Progenitor cell of endocrine pancreas (in vitro differentiated cells): ENCODE data around the gene VPS13C. TPM values are rescaled to one million over a fixed set of nuclear protein-coding genes. Genes with fewer than 3 reads are reported as not detected.

Experiments used
- DNase-seq: peaks from one replicate; pipeline ENCODE4 v3.0.0; 2021; ENCODE audit warnings: low spot score; ENCODE audit not compliant: unreplicated experiment
- H3K27ac Mint-ChIP-seq: 2 replicates; pipeline ENCODE4 v1.8.0; 2021; ENCODE audit warnings: mild to moderate bottlenecking, moderate library complexity, mixed read lengths
- H3K27me3 Mint-ChIP-seq: 2 replicates; pipeline ENCODE4 v1.8.0; 2021; ENCODE audit warnings: mixed read lengths
- H3K36me3 Mint-ChIP-seq: 2 replicates; pipeline ENCODE4 v1.8.0; 2022; ENCODE audit warnings: mixed read lengths; ENCODE audit not compliant: insufficient read depth
- H3K4me1 Mint-ChIP-seq: 2 replicates; pipeline ENCODE4 v1.8.0; 2021; ENCODE audit warnings: low read depth, mixed read lengths
- H3K4me3 Mint-ChIP-seq: 2 replicates; pipeline ENCODE4 v1.8.0; 2021; ENCODE audit warnings: low read depth, mild to moderate bottlenecking, moderate library complexity, mixed read lengths
- H3K9me3 Mint-ChIP-seq: 2 replicates; pipeline ENCODE4 v1.8.0; 2021; ENCODE audit warnings: low read depth, mixed read lengths
- CTCF ChIP-seq: fragments of 200-600 bp; sonication (generic); IDR thresholded peaks from one replicate; pipeline ENCODE4 v1.5.0; 2021; ENCODE audit warnings: antibody characterized with exemption, mild to moderate bottlenecking; ENCODE audit not compliant: unreplicated experiment
- total RNA-seq: library from RNA; stranded (reverse); gene quantifications from 2 replicates; pipeline ENCODE4 v1.2.1, GENCODE V29; 2021

The VPS13C gene
- total RNA-seq, 1 donor from 2014 or later, result 47.7 TPM

GRCh38 chr15:62058327-62059028 lies 1.8 kb downstream of the VPS13C start:
- no peak for DNase-seq
- H3K4me3 Mint-ChIP-seq, result peak overlapping the region; percentile 53
- no peak for TF ChIP-seq CTCF
- H3K27ac Mint-ChIP-seq, result no peak overlapping the region
- H3K36me3 Mint-ChIP-seq, result peaks cover 2% of the 10 kb centered on the region
- peaks cover 24% of the 10 kb centered on the region for H3K27me3 Mint-ChIP-seq
- no peaks in the 10 kb centered on the region for H3K9me3 Mint-ChIP-seq
- peaks cover 21% of the 10 kb centered on the region for H3K4me1 Mint-ChIP-seq

- Mint-ChIP-seq H3K36me3 (peaks cover 2% of the 10 kb centered on the region), H3K9me3 (no peaks in the 10 kb centered on the region), H3K27me3 (peaks cover 14% of the 10 kb centered on the region), H3K4me1 (peaks cover 24% of the 10 kb centered on the region), H3K27ac (no peak overlapping the region), H3K4me3 (no peak overlapping the region)
- no peak for TF ChIP-seq CTCF
- DNase-seq, result no peak
Measured at GRCh38 chr15:62057341-62057980, 2.8 kb downstream of the VPS13C start.

GRCh38 chr15:62054979-62055378 lies 5.3 kb downstream of the VPS13C start:
- no peaks in the 10 kb centered on the region for H3K27me3 Mint-ChIP-seq
- no peak for DNase-seq
- H3K27ac Mint-ChIP-seq, result no peak overlapping the region
- no peak for TF ChIP-seq CTCF
- no peak overlapping the region for H3K4me3 Mint-ChIP-seq
- peaks cover 21% of the 10 kb centered on the region for H3K4me1 Mint-ChIP-seq
- H3K36me3 Mint-ChIP-seq, result peaks cover 2% of the 10 kb centered on the region
- H3K9me3 Mint-ChIP-seq, result no peaks in the 10 kb centered on the region

- H3K27ac Mint-ChIP-seq, result no peak overlapping the region
- H3K36me3 Mint-ChIP-seq, result peaks cover 4% of the 10 kb centered on the region
- DNase-seq, result no peak
- H3K4me1 Mint-ChIP-seq, result peaks cover 17% of the 10 kb centered on the region
- H3K27me3 Mint-ChIP-seq, result no peaks in the 10 kb centered on the region
- H3K9me3 Mint-ChIP-seq, result peaks cover 2% of the 10 kb centered on the region
- H3K4me3 Mint-ChIP-seq, result no peak overlapping the region
- TF ChIP-seq CTCF, result no peak
Measured at GRCh38 chr15:62053439-62054085, 6.7 kb downstream of the VPS13C start.

- Mint-ChIP-seq H3K9me3 (peaks cover 2% of the 10 kb centered on the region), H3K4me1 (peaks cover 17% of the 10 kb centered on the region), H3K27me3 (no peaks in the 10 kb centered on the region), H3K4me3 (no peak overlapping the region), H3K36me3 (peaks cover 4% of the 10 kb centered on the region), H3K27ac (no peak overlapping the region)
- no peak for DNase-seq
- TF ChIP-seq CTCF, result no peak
Measured at GRCh38 chr15:62052713-62053112, 7.5 kb downstream of the VPS13C start.
